ENCODE data around the gene GPHB5. TPM values are rescaled to one million over a fixed set of nuclear protein-coding genes. Genes with fewer than 3 reads are reported as not detected.
"Not testable (repeated sequence)": the region's sequence is repeated elsewhere in the genome, so short reads cannot be mapped to it uniquely, and the experiment has no call there.

The GPHB5 gene
- total RNA-seq, 1 donor from 2014 or later, result not detected

GRCh38 chr14:63326840-63327239, 8.1 kb upstream of the GPHB5 start:
- Mint-ChIP-seq H3K27me3 (peaks cover 7% of the 10 kb centered on the region), H3K9me3 (no peaks in the 10 kb centered on the region), H3K36me3 (ENCODE audit: low read depth) (no peaks in the 10 kb centered on the region), H3K4me1 (no peaks in the 10 kb centered on the region), H3K4me3 (no peak overlapping the region), H3K27ac (no peak overlapping the region)
- ATAC-seq (ENCODE audit: low read depth) (no peak), DNase-seq (no peak)
- no peak for TF ChIP-seq CTCF (IDR thresholded peaks at IDR 0.05)
- intact Hi-C loops (cut with micrococcal nuclease), result no loop called here
- POLR2A ChIA-PET, result no interaction called here
- CTCF ChIA-PET, result no interaction called here

- Mint-ChIP-seq H3K27me3 (peaks cover 2% of the 10 kb centered on the region), H3K4me1 (no peaks in the 10 kb centered on the region), H3K9me3 (no peaks in the 10 kb centered on the region), H3K4me3 (no peak overlapping the region), H3K36me3 (ENCODE audit: low read depth) (no peaks in the 10 kb centered on the region), H3K27ac (no peak overlapping the region)
- intact Hi-C loops (cut with micrococcal nuclease), result no loop called here
- no peak for TF ChIP-seq CTCF (IDR thresholded peaks at IDR 0.05)
- ATAC-seq (ENCODE audit: low read depth), result no peak
- ChIA-PET CTCF (no interaction called here), POLR2A (no interaction called here)
- no peak for DNase-seq
These were observed 4.3 kb upstream of the GPHB5 start for GRCh38 chr14:63322897-63323573.

GRCh38 chr14:63322472-63322871, 3.7 kb upstream of the GPHB5 start:
- ATAC-seq (ENCODE audit: low read depth), result no peak
- intact Hi-C loops (cut with micrococcal nuclease), result no loop called here
- no peaks in the 10 kb centered on the region for H3K4me1 Mint-ChIP-seq
- CTCF ChIA-PET, result no interaction called here
- no peak overlapping the region for H3K4me3 Mint-ChIP-seq
- POLR2A ChIA-PET, result no interaction called here
- H3K27me3 Mint-ChIP-seq, result peaks cover 2% of the 10 kb centered on the region
- H3K9me3 Mint-ChIP-seq, result no peaks in the 10 kb centered on the region
- no peak for DNase-seq
- H3K36me3 Mint-ChIP-seq (ENCODE audit: low read depth), result no peaks in the 10 kb centered on the region
- no peak for TF ChIP-seq CTCF (IDR thresholded peaks at IDR 0.05)
- H3K27ac Mint-ChIP-seq, result no peak overlapping the region

GRCh38 chr14:63308723-63309317, 9.9 kb downstream of the GPHB5 start:
- Mint-ChIP-seq H3K9me3 (peaks cover 3% of the 10 kb centered on the region), H3K4me3 (no peak overlapping the region), H3K27me3 (peaks cover 10% of the 10 kb centered on the region), H3K27ac (no peak overlapping the region), H3K36me3 (ENCODE audit: low read depth) (no peaks in the 10 kb centered on the region), H3K4me1 (no peaks in the 10 kb centered on the region)
- ATAC-seq (ENCODE audit: low read depth) (no peak), DNase-seq (no peak)
- ChIA-PET CTCF (no interaction called here), POLR2A (no interaction called here)
- intact Hi-C loops (cut with micrococcal nuclease), result no loop called here
- TF ChIP-seq CTCF (IDR thresholded peaks at IDR 0.05), result no peak

- POLR2A ChIA-PET; H3K27ac Mint-ChIP-seq; H3K27me3 Mint-ChIP-seq; H3K36me3 Mint-ChIP-seq (ENCODE audit: low read depth); H3K4me3 Mint-ChIP-seq; H3K9me3 Mint-ChIP-seq; intact Hi-C loops (cut with micrococcal nuclease); CTCF ChIA-PET; H3K4me1 Mint-ChIP-seq; ATAC-seq (ENCODE audit: low read depth); DNase-seq: not testable (repeated sequence)
These were observed 14.3 kb downstream of the GPHB5 start for GRCh38 chr14:63304429-63304828.

Data from activated B cell treated with CpG ODN at 0.5 μM for 24 hours (primary cell).